ENCODE data around the gene BCAR3. TPM values are rescaled to one million over a fixed set of nuclear protein-coding genes. Genes with fewer than 3 reads are reported as not detected.
"Not testable (repeated sequence)": the region's sequence is repeated elsewhere in the genome, so short reads cannot be mapped to it uniquely, and the experiment has no call there.

The BCAR3 gene
- total RNA-seq, 2 experiments from 2014 or later: 0.46 to 0.99 TPM

GRCh38 chr1:93592551-93592949, 89.1 kb downstream of the BCAR3 start:
- POLR2A ChIA-PET: no interaction called here
- CTCF ChIA-PET: interaction anchor here (0.6 kb wide), 1 partner anchor 60 kb away, joined by 3 read pairs; no protein-coding TSS in a partner anchor

DNA sequence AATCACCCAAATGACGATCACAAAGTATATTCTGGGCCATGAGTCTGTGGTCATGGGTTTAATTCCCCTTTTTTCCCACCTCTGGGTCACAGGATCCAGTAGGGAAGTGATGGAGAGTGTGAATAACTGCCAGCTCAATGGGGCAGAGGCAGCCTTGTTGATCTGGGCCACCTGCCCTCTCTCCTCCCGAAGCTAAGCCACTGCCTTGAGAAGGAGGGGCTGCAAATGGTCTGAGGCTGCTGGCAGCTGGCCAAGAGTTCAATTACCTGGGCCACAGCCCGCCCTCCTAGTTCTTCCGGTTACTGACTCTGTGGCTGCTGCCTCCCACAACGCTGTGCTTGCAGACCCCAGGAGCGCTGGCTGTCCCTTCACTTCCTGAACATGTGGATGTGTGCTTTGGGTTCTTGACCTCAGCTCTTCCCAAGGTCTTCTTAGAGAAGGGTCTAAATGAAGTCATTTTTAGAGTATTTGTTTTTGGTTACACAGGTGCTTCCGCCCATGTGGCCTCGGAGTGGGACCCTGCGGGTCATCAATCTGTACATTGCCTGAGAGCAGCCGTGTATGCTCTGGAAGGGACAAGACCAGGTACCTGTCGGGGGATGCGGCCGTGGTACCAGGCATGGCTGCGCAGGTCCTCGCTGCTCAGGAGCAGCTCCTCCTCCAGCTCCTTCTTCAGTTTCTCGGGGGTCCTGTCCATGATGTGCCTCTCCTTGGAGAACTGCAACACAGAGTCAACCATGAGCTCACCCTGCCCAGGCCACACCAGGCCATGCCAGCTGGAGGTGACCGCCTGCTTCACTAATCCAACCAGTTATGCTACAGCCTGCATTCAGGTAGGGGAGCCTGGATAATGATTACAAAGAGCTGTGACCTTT, 89.7 kb downstream of the BCAR3 start:
- POLR2A ChIA-PET: interaction anchor here (0.6 kb wide), 1 partner anchor 693 kb away, joined by 8 read pairs; no protein-coding TSS in a partner anchor
- CTCF ChIA-PET: interaction anchor here (0.6 kb wide), 1 partner anchor 59 kb away, joined by 3 read pairs; no protein-coding TSS in a partner anchor

DNA sequence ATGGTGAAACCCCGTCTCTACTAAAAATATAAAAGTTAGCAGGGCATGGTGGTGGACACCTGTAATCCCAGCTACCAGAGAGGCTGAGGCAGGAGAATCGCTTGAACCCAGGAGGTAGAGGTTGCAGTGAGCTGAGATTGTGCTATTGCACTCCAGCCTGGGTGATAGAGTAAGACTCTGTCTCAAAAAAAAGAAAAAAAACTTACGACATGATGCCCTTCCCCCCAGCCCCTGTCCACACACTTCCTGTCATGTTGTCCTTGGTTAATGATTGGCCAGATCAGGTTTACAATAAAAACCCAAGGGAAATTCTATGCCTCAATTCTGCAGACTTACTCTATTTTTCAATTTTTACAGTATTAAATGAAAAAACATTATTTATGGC, 90.4 kb downstream of the BCAR3 start:
- CTCF ChIA-PET, POLR2A ChIA-PET: not testable (repeated sequence)

DNA sequence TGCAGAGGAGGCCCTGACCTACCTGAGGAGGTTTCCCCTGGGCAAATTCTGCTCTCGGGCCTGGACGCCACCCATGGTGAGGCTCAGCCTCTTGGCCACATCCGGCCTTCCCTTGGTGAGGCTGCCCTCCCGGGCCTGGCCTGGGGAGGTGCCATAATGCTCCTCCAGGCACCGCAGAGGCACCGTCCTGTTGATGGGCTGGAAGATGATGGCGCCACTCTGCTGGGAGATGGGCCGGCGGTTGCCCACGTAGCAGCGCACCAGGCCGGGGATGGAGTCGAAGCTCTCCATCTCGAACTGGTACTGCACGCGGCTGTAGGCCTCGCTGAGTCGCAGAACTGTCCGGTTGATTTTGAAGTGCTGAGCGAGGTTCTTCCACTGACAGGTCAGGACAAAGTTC, 92.7 kb downstream of the BCAR3 start:
- ChIA-PET POLR2A (interaction anchor here (0.5 to 0.8 kb wide), 2 partner anchors 19 to 201 kb away, joined by 3 to 5 read pairs; no protein-coding TSS in a partner anchor), CTCF (no interaction called here)

DNA sequence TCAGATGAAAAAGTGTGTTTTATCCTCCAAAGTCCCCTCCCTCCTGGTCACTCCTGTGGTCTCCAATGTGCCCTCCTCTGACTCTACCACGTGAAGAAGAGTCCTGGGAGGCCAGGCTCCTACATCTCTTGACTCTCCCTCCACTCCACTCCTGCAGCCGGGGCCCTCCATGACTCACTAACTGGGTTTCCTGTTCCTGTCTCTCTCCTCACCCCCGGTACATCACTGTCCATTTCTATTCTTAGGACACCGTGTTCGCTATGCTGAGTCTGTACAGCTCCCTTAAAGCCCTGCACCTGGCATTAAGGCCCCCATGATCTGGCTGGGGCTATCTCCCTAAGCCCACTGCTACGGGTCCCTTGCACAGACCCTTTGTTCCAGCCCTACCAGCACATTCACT, 93.4 kb downstream of the BCAR3 start:
- CTCF ChIA-PET: interaction anchor here (0.9 to 1.3 kb wide), 2 partner anchors 10 to 41 kb away, joined by 3 to 5 read pairs; no protein-coding TSS in a partner anchor
- POLR2A ChIA-PET: interaction anchor here (0.5 kb wide), 1 partner anchor 202 kb away, joined by 5 read pairs; no protein-coding TSS in a partner anchor

DNA sequence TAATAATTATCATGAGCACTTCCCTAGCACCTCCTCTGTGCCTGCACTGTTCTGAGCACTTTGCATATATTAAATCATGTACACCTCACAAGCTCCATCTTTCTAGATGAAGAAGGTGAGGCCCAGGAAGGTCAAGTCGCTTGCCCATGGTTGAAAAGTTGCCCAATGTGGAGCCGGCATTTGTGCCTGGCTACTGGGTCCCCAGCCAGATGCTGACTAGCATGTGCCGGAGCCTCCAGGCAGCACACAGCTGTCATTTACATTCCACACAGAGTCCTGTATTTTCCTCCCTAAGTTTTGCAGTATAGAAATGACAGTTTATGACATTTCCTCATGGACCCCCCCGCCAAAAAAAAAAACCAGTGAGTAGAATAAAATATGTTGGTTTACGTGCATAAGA, 94.3 kb downstream of the BCAR3 start:
- ChIA-PET POLR2A (no interaction called here), CTCF (interaction anchor here (0.9 to 1.3 kb wide), 2 partner anchors 11 to 42 kb away, joined by 3 to 5 read pairs; no protein-coding TSS in a partner anchor)

DNA sequence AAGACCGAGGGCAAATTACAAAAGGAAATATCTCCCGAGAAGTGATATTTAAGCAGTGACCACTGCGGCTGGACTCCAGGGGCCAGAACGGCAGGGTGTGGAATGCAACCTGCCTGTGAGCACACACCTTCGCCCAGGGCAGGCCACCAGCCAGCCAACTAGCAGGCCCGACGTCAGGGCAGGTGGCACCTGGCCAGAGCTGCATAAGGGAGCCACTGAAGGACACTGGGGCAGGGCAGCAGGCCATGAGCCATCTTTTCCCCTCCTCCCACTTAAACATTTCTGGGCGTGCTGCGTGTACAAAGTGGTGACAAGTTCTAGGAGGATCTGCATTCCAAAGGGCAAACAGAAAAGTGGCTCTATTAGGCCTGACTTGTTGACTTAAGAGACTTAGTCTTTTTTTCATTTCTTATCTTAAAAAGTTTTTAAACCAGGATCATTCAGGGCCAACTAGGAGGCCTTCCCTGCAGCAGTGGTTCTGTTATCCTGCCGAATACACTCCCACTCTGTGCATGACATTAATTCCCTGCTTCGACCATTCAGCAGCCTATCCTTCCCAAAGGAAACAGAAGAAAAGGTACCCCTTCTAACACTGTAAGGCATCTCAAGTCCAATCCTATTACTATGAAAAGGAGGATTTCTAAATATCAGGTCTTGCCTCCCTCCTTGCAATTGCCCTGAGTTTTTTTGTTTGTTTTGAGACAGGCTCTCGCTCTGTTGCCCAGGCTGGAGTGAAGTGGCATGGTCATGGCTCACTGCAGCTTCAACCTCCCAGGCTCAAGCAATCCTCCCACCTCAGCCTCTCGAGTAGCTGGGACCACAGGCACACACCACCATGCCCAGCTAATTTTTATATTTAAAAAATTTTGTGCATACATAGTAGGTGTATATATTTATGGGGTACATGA, 96.3 kb downstream of the BCAR3 start:
- POLR2A ChIA-PET: no interaction called here
- CTCF ChIA-PET: no interaction called here

DNA sequence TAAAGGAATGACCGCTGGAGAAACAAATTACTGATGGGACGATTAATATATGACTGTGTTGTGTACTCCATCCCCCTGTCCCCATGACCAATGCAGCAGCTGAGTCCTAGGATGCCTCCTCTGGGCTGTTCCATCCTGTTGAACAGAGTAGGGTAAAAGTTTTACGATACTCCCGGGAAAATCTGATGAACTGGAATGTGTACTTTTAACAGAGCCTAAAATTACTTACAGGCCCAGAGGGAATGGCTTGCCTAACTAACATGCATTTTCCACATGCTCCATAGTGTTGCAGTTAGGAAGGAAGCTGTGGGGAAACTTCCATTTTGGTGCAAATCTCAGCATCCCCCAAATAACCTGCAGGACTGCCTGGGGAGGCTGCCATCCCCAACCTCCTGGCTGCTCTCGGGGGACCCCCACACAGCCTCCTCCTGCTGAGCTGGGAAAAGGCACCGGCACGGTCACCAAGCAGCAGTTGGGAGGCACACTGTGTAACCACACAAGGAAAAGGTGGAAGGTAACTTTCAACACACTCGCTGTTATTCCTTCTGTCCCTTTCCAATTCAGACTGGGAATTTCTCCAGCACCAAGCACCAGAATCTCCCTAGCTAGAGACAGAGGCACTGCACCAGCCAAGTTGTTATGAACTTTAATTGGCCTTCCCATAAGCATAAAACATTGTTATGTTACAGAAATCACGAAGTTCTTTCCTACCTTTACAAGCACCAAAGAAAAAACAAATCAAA, 97.2 kb downstream of the BCAR3 start:
- ChIA-PET POLR2A (no interaction called here), CTCF (no interaction called here)

DNA sequence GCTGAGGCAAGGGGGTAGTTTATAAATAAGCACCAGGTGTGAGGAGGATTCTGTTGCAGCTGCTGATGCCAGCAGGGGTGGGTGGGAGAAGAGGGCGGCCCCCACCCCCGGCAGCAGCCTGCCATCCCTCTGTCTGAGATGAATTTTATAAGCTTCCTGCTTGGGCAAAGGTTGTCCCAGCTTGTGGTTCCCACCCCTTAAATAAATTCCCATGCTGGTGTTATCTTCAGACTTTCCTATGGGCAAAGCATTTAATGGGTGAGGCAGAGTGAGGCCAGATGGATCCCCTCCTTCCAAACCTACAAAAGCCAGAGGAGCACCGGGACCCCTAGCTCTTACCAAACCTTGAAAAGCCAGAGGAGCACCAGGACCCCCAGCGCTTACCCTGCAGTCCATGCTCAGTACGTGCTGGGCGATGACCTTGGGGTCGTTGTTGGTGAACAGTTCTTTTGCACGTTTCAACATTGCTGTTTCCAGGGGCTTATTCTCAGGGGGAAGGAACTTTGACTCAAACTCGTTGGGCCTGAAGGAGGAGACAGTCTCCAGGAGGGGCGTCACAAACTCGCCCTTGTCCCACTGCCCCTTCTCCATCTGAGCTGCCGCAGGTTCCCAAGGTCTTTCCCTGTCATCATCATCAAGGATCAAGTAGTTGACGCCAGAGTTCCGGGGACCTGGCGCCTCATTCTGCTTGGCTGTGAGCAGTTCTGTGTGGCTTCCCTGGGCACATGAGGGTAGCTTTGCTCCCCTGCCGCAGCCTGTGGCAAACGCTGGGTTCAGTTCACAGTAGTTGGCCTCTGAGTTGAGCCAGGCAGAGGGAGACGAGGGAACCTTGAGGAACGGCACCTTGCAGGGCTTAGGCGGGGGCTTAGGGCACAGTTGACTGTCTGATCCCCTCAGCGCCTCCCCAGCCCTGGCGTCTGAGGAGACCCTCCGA, 99.5 kb downstream of the BCAR3 start:
- ChIA-PET POLR2A (no interaction called here), CTCF (no interaction called here)

DNA sequence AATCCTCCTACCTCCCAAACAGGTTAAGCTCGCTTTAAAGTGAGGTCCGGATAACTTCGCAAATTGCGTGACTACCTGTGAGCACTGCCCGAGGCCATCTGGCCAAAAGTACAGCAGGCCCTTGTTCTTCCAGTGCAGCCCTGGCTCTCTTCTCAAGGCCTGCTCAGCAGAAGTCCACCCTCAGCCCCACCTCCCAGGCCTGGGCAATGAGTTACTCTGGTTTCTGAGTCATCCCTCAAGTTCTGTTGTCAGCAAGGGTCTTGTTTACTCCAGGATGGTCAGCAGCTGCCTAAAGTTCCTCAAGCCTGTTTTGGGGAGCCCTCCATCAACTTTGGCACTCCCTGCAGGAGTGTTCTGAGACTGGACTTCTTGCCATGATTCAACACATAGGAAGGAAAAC, 101.7 kb downstream of the BCAR3 start:
- ChIA-PET POLR2A (interaction anchor here (0.6 kb wide), 1 partner anchor 24 kb away, joined by 4 read pairs; no protein-coding TSS in a partner anchor), CTCF (no interaction called here)

- ChIA-PET POLR2A (interaction anchor here (0.6 kb wide), 1 partner anchor 23 kb away, joined by 4 read pairs; no protein-coding TSS in a partner anchor), CTCF (no interaction called here)
Measured at GRCh38 chr1:93578911-93579825, 102.5 kb downstream of the BCAR3 start.

DNA sequence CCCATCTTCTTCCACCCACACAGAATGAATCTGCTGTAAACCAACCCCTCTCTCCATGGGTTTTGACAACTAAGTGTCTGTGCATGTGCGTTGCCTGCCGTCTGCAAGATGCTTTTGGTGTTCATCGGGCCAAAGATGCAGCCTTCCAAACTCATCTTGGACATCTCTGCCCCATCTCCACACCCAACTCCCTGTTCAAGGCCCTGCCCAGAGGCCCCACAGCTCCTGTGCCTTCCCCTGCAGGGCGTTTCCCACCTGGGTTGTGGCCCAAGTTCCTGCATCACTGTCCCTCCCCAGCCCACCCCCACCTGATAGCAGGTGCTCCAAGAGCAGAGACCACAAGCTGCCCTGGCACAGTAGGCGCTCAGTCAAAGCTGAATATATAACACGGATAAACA, 103.2 kb downstream of the BCAR3 start:
- ChIA-PET CTCF (no interaction called here), POLR2A (no interaction called here)

DNA sequence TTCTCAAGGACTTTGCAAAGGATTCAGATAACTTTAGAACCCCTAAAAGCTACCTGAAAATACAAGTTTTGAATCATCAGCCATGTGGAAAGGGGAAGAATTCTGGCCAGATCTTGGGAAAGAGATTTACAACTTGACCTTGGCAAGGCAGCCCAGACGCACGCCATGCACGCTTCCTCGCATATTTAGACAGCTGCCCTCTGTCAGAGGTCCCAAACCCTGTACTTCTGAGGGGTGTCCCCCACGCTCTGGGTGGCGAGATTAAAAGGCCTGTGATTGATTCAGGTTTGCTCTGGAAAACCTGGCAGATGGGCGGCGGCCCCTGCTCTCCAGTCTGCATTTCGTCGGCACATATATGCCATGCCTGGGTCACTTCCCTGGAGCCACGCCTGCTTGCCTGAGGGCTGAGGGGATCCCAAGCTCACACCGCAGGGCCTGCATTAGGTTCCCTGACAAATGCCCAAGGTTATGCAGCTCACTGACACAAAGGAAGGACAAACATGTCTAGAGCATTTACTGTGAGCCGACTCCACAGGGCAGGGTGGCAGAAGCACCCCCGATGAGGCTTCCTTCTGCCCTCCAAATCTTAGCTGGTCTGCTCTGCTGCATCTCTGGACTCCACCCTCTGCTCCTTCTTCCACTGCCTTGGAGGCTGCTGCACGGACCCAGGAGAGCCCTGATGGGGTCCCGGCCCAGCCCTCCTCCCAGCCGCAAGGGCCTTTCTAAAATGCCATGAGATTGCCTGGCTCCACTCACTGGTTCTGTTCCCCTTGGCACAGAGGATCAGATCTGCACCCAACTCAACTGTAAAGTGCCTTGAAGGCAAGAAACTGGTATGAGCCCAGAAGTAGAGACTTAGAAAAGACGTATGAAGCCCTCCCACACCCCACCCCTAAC, 103.9 kb downstream of the BCAR3 start:
- ChIA-PET CTCF (no interaction called here), POLR2A (no interaction called here)

DNA sequence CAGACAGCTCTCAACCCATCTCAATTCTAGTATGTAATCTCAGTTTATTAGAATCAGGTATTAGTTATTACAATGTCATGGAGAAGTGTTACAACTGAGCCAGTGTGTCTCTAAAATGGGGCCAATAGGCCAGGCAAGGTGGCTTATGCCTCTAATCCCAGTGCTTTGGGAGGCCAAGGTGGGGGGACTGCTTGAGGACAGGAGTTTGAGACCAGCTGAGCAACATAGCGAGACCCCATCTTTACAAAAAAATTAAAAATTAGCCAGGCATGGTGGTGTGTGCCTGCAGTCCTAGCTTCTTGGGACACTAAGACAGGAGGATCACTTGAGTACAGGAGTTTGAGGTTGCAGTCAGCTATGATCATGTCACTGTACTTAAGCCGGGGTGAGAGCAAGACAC, 104.9 kb downstream of the BCAR3 start:
- ChIA-PET POLR2A (no interaction called here), CTCF (no interaction called here)

- ChIA-PET POLR2A (no interaction called here), CTCF (no interaction called here)
Measured at GRCh38 chr1:93576346-93576745, 105.3 kb downstream of the BCAR3 start.

- ChIA-PET POLR2A (no interaction called here), CTCF (no interaction called here)
Measured at GRCh38 chr1:93575621-93576284, 105.9 kb downstream of the BCAR3 start.
